ENCODE data around the gene DLGAP1.

DNA sequence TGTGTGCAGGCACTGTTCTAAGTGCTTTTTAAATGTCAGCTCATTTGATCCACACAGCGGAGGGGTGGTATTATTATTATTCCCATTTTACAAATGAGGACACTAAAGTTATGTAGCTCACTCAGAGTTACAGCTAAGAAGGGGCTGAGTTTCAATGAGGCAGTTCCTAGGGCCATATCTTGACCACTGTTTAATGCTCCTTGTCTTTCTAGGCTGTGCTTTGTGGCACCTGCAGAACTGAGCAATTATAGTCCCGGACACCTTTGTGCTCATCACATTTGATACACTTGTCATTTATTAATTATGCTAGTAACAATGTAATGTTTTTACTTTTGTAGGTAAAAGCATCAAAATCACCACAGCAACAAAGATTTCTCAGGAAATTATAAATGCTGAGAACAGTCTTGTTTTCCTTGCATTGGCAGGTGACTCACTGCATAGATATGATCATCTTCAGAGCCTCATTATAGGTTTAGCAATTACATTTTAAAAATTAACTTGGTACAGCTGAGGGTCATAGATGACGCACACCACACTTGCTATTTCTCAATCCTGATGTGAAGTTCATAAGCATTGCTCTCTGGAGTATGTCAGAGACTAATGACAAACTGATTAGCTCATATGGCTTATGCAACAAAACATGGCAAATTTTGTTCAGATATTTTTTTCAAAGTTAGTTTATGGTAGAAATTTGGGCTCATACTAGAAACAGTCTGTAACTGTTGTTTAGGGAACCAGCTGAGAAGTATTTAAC lies 638.3 kb downstream of the DLGAP1 start:
- TF ChIP-seq POLR2A (IDR thresholded peaks at IDR 0.05) = no peak
- TF ChIP-seq, protein P1, sequence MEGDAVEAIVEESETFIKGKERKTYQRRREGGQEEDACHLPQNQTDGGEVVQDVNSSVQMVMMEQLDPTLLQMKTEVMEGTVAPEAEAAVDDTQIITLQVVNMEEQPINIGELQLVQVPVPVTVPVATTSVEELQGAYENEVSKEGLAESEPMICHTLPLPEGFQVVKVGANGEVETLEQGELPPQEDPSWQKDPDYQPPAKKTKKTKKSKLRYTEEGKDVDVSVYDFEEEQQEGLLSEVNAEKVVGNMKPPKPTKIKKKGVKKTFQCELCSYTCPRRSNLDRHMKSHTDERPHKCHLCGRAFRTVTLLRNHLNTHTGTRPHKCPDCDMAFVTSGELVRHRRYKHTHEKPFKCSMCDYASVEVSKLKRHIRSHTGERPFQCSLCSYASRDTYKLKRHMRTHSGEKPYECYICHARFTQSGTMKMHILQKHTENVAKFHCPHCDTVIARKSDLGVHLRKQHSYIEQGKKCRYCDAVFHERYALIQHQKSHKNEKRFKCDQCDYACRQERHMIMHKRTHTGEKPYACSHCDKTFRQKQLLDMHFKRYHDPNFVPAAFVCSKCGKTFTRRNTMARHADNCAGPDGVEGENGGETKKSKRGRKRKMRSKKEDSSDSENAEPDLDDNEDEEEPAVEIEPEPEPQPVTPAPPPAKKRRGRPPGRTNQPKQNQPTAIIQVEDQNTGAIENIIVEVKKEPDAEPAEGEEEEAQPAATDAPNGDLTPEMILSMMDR (IDR thresholded peaks at IDR 0.05) = no peak

Measured in testis (tissue), 2 donors.